HuH-7.5 (cell line): Measurements from ENCODE around the gene CCDC24.
A peak's percentile ranks its signal among the peaks of the same experiment; 100 is the strongest.

Experiments
- DNase-seq: peaks from one replicate; pipeline ENCODE4 v3.0.0; 2011; ENCODE audit warnings: low spot score

Gene CCDC24

DNA sequence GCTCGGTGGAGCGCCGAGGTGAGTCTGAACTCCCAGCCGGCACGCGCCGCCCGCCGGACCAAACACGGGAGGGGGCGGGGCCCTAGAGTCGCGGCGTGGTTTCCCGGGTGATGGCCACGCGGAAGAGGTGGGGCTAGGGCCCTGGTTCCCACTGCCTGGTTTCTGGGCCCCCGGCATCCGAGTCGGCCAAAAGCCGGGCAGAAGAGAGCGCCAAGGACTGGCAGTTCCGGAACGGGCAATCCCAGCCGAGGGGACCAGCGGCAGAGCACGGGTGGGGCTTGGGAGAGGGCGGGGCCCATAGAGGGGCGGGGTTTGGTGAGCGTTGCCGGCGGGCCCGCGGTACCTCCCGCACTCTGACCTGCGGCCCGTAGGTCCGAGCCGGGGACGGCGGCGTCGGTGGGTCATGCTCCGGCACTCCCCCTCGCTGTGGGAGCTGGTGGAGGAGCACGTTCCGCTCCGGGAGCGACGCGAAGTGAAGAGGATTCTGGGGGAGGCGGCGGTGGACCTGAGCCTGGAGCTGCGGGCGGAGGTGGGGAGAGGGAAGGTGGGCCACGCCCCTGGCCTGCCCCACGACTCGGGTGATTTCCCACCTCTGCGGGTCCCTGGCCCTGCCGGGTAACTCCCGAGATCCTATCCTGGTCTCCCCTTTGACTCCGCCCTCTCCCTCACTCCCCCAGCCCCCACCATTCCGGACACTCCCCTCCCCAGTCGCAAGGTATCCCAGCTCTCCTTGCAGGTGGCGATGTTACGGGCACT, at the start of gene CCDC24:
Gene CCDC24, plus strand, starts transcription at position 124 of the 756 bp plus-strand sequence. Its CDS starts 280 bp downstream, at position 404.
- peak; percentile 84 for DNase-seq

DNA sequence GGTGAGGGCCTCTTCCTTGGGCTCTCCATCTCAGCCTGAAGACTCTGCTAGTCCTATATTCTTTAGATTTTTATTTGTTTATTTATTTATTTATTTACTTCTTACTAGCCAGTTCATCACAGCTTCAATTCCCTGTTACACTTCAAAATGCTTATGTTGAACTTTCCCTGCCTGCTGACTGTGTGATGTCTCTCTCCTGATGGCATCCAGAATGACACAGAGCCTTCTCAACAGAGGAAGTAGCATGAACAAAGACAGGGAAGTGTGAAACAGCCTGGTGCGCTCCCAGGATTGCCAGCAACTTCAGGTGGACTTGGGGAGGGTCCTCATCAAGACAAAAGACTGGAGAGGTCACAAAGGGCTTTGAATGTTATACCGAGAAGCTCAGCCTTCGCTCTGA, 49.0 kb upstream of the CCDC24 start:
- no peak for DNase-seq

DNA sequence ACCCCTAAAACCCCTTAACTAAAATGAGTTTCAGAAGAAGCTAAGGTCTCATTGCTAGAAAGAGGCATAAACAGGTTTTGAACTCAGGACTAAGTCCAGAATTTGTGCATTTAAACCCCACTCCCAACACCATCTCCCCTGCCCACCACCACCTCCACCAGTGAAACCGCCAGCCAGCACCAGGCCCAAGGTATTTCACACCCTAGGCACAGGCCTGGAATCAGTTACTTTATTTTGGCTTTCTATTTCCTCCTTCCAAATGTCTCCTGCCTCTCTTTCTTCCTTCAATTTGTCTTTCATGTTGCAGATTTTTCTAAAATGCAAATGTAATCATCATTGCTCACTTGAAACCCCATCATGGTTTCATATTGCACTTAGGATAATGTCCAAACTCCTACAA, 46.5 kb upstream of the CCDC24 start:
- no peak for DNase-seq

DNA sequence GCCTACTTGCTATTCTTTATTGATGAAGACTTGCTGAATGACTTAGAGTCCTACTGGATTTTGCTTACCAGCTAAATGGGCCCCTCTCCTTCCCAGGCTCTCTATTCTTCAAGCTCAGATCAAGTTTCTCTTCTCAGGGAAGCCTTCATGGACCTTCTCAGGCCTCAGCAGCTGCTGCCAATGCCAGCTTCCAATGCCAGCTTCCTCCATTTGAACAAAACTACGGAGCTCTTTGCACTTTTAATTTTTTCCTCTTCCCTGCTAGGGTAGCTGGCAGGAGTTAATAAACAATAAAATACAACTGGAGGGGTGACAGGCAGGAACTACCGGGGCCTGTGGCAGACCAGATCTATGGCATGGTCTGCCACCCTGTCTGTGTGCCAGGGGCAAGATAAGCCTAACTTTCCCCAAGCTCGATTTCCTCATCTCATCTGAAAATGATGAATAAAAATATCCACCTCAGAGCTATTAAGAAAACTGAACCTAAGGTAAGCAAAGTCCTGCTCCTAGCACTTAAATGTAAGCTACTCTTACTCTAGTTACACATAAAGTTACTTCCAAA, 45.6 kb upstream of the CCDC24 start:
- DNase-seq, result no peak

DNA sequence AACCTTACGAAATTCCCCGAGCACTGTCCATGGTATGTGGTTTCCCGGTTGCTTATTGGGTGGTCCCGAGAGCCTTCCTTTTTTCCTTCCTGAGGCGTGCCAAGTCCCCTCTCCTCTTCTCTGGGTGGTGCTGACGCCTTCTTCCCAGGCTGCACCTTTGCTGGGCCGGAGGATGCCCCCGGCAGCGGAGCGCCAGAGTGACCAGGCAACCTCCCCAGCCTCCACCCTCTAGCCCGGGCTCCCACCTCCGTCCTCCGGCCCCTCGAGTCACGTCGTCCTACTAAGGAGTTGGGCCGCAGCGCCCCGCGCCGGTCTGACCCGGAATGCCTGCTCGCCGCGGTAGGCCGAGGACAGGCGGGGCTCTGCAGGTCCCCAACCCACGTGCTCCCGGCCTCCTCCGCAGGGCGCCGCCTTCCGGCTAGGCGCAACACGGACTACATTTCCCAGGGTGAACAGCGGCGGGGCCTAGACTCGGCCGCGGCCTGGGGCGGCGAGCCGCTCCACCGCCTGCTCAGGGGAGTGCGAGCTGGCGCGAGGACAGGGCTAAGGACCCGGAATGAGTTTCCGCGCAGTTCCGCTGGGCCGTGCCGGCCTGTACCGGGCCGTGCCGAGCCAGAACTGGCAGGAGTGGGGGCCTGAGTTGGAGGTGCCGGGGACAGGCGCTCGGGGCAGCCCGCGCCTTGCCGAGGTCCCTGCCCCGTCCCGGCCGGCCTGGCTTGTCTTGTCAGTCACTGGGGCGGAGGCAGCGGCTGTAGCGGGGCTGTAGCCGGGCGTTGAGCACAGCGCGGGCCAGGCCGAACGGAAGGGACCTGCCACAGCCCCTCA, 45.0 kb upstream of the CCDC24 start, which contains the start of gene IPO13:
Gene IPO13, plus strand, starts transcription at position 715 of the 825 bp plus-strand sequence. CDS start 651 bp downstream, outside the sequence.
- DNase-seq, result peak; percentile 95

DNA sequence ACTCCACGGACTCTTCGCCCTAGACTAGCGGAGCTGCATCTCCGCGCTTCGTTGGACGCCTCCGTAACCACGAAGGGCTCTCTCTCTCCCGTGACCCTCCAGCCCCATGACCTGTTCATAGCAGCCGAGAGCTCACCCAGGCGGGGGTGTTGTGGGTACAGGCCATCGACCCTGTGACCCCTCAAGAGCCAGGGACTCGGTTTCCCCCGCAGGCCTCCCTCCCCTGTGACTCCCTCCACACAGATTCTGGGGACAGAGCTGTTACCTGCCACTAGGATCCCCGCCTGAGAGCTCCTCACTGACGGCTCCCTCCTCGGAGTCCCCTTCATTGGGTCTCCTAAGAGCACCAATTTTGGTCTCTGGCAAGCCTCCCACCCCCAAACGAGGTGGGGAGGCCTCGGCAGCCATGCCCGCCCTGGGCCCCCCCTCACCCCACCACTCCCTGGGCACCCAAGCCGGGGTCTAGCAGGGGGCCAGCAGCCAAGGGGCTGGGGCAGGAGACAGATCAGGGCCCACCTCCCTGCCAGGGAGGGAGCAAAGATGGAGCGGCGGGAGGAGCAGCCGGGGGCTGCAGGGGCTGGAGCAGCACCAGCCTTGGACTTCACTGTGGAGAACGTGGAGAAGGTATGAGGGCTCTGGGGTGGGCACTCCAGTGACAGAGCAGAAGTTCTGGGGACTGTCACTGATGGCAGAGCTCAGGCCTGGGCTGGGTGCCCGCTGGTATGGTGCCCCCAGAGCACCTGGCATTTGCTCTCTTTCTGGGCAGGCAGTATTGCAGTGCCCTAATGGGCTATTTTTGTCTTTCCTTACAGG, 44.1 kb upstream of the CCDC24 start:
- DNase-seq, result no peak

DNA sequence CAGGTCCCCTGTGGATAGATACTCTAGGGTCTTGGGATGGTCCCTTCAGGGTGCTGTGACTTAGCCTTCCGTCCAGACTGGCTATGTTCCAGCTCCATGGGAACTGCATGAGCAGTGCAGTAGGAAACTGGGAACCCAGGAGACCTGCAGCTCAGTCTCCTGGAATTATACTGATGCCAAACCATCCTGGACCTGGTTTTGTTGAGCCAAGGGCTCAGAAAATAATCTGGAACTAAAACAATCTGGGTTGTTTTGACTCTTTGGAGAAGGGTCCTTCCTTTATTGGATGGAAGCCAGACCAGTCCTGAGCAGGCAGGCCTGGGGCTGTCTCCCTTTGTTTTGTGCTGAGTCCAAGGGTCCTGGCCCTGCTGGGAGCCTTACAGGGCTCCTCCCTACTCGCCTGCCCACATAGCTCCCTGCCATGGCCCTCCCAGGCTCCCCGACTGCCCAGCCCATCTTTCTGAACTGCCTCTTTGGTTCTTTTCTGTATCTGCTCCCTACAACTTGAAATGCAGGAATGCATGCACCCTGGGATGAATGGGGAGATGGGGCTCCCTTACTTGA, 43.4 kb upstream of the CCDC24 start:
- no peak for DNase-seq

DNA sequence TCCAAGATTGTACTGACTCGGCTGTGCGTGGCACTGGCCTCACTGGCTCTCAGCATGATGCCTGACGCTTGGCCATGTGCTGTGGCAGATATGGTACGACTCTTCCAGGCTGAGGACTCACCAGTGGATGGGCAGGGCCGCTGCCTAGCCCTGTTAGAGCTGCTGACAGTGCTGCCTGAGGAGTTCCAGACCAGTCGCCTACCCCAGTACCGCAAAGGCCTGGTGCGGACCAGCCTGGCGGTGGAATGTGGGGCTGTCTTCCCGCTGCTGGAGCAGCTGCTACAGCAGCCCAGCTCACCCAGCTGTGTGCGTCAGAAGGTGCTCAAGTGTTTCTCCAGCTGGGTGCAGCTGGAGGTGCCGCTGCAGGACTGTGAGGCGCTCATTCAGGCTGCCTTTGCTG, 41.7 kb upstream of the CCDC24 start:
- DNase-seq, result no peak

DNA sequence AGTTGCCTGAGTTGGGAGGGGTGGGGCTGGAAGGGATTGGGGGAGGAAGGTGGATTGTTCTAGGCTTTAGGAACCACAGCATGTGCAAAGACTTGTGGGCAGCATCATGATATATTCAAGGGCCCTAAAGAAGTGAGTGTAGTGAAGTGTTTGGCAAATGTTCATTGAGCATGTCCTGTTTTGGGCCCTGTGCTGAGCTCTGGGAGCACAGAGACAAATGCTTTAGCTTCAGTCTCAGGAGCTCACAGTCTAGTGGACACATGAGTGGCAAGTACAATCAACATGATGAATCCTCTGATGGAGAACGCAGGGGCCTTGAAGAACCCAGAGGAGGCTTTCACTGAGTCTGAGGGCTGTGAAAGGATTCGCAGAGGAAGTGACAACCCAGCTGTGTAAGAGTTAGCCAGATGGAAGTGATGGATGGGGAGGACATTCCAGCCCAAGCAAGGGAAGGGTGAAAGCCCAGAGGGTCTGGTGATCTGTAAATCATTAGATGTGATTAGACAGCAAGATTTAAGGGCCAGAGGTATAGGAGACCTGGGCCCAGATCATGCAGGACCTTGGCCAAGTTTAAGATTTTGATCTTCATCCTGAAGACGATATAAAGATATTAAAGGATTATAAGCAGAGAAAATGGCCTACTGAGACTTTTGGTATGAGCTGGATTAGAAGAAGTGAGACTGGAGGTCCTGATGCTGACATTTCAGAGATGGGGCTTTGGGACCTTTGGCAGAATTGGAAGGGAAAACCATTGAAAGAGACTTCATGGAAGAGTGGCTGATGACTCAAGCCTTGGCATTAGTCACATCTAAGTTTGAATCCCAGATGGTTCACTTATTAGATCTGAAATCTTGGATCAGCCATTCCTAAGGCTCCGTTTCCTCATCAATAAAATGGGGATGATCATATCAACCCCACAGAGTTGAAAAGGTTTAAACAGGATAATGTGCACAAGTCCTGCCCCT, 40.1 kb upstream of the CCDC24 start:
- DNase-seq, result no peak

DNA sequence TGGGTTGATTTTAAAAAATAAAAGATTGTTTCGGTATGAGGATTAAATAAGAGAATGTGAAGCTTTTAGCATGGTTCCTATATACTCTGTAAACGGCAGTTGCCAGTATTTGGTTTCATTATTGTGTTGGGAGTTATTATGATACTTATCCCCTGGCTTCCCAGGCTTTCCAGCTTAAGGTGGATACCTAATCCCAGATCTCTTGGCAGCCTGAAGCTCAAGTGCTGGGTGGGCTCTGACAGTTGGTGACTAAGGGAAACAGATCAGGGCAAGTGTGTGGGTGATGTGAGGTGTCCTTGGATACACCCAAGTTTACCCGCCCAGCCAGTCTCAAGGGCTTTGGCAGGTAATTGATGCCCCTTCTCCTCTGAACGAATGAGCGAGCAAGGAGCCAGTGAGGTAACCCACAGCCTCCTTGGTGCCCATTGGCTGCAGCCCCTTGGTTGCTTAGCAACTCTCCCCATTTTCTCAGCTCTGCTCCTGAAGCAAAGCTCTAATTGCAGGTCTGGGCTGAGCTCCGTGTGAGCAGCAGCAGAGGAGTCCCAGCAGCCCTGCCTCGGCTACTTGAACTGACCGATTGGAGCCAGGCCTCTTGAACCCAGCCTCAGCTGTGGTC, 38.6 kb upstream of the CCDC24 start:
- no peak for DNase-seq

DNA sequence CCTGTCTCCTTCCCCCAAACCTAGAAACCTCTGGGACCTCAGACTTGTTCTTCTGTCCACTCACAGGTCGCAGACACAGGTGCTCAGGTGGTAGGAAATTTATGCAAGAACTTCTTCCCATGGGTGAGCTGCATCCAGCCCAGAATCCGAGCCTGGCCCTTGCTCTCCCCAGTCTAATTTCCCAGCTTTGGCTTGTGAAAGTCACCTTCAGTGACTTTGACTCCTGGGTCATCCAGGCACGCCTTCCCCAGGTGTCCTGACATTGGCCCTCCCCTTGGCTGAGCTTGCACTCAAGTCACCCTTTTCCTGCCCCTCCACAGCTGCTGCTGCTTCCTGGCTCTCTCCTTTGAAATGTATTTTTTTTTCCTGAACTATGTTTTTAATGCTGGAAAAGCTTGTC, 38.0 kb upstream of the CCDC24 start:
- no peak for DNase-seq

DNA sequence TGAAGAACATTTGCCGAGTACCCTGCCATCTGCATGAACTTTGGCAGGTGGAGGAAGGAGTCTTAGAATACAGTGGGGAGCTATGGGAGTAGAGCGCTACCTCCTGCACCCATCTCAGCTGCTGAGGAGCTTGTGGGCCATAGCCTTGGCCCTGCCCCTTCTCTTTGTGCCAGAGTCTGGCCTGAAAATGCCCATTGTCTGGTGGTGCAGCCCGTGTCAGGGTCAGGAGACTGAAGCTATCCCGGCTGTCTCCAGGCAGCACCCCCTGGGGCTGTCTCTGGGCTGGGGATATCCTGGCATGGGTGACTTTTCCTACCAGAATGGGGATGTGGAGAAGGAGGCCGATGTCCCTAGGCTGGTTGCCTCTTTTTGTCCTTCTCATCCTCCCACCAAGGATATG, 37.4 kb upstream of the CCDC24 start:
- DNase-seq, result no peak

DNA sequence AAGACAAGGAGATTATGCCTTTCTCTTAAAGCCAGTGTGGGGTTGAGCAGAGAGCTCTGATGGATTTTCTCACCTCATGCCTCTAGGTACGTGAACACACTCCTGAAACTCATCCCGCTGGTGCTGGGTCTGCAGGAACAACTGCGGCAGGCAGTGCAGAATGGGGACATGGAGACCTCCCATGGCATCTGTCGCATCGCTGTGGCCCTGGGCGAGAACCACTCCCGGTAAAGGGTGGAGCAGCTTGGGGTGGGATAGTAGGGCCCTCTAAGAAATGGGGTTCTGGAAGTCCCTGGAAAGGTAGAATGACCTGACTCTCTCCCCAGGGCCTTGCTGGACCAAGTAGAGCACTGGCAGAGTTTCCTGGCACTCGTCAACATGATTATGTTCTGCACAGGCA, 35.2 kb upstream of the CCDC24 start:
- DNase-seq, result no peak

DNA sequence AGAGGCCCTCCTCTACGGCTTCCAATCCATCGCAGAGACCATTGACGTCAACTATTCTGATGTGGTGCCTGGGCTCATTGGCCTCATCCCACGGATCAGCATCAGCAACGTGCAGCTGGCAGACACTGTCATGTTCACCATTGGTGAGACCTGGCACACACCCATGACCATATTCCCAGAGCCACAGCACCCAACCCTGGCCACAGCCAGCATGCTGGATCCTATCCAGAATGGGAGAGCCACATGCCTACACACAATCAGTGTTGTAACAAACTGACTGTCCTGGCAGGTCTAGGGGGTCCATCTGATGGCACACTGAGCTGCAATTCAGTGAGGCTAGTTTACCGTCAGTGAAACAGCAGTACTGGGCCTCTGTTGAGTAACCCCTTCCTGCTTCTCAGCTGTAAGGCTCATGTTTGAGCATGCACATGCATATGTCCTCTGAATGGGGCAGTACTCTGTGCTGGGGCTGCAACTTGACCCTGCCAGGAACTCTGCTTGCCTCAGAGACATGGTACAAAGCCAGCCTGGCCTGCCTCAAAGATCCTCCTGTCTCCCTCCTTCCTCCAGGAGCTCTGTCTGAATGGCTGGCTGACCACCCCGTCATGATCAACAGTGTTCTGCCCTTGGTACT, 33.9 kb upstream of the CCDC24 start:
- DNase-seq, result no peak

DNA sequence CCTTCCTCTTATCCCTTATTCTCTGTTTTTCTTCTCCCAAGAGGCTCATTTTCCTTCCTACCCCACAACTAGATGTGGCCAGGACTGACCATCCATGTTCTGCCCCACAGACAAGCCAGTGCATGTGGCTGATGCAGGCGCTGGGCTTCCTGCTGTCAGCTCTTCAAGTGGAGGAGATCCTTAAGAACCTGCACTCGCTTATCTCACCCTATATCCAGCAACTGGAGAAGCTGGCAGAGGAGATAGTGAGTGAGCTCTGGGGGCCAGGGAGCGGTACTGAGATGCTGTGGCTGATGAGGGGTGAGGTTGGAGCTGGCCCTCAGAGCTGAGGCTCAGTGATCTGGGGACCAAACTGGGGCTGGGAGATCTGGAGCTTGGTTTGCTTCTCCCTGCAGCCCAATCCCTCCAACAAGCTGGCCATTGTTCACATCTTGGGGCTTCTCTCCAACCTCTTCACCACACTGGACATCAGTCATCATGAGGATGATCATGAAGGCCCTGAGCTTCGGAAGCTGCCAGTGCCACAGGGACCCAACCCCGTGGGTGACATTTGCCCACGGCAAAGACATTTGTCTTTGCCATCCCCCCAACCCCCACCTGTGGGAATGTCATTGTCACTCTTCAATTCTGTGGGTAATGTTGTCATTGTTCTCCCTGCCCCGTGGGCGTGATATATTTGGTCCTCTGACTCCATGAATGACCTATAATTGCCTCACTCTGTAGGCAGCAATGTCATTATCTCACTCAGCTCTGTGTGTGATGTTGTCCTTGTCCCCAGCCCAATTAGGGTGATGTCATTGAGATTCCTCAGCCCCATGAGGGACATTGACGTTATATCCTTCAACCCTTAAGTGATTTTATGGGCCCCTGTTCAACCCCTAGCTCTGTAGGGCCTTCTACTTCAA, 32.8 kb upstream of the CCDC24 start:
- DNase-seq, result no peak

DNA sequence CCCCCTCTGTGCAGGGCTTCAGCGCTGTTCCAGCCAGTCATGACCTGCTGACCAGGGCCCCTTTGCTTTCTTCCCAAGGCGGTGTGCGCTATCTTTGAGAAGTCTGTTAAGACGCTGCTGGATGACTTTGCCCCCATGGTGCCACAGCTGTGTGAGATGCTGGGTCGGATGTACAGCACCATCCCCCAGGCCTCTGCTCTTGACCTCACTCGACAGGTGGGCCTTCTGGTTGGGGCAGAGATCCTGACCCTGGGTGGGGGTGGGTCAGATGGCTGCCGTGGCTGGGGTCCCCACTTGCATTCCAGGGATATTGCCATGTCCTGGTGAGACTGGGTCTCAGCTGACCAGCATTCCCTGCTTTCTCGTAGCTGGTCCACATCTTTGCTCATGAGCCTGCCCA, 30.6 kb upstream of the CCDC24 start:
- DNase-seq, result no peak

DNA sequence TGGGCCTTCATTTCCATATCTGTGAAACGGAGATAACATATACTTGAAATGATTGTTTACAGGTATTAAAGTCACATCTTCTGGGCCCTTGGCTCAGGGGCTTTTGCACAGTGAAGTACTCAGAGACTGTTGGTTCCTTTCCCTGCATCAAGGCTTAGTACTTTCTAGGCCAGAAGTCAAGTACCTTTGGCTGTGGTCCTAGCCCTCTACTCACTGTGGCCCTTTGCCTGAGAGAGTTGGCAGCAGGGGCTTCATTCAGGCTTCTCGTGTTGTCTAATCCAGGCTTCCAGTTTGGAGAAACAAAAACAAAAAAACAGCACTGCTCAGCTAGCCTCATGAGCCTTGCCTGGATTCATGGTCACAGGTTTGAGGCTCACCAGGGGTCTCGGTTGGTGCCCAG, 29.7 kb upstream of the CCDC24 start:
- DNase-seq, result no peak

DNA sequence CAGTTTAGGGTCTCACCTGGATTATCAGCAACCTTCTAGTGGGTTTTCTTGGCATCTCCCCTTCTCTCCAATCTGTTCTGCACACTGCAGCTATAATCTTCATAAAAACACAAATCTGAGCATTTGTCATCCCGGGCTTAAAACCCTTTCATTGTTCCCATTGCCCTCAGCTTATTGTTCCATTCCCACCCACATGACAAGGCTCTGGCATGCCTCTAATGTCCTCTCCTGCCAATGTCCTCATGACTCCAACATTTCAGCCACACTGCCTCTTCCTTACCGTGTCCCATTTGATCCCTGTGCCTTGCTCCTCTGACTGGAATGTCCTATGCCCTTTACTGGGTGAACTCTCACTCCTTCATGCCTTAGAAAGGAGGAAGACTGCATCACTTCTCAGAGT, 29.1 kb upstream of the CCDC24 start:
- no peak for DNase-seq

DNA sequence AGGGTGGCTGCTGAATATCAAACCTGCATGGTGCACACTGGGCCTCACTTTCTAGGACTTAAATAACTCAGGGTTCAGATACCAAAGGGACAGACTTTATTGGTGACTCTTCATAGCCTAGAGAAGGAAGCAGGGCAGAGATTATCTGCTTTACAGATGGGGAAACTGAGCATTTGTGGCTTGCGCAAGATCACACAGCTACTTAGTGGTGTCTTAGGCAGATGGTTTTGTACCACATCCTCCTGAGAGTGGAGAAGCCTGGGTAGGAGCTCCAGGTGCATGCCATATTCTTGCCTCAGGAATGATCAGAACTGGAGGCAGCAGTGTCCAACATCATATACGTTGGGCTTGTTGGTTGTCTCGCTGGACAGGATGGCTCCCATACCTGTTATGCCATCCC, 28.4 kb upstream of the CCDC24 start:
- DNase-seq, result no peak
